Forelimb muscle (tissue), 1 donor: Measurements from ENCODE around the gene KCNH2. TPM values are rescaled to one million over a fixed set of nuclear protein-coding genes. Genes with fewer than 3 reads are reported as not detected.

Source experiments
- DNase-seq: peaks from one replicate; pipeline ENCODE4 v3.0.0-alpha.2; 2013; ENCODE audit warnings: low read depth
- polyA plus RNA-seq: library from polyadenylated mRNA; unstranded; fragments of 120-200 nt; gene quantifications from one replicate; pipeline ENCODE4 v1.2.1, GENCODE V29; 2013; ENCODE audit not compliant: insufficient read length

Gene KCNH2
- polyA plus RNA-seq, 1 donor: 24.5 TPM

DNA sequence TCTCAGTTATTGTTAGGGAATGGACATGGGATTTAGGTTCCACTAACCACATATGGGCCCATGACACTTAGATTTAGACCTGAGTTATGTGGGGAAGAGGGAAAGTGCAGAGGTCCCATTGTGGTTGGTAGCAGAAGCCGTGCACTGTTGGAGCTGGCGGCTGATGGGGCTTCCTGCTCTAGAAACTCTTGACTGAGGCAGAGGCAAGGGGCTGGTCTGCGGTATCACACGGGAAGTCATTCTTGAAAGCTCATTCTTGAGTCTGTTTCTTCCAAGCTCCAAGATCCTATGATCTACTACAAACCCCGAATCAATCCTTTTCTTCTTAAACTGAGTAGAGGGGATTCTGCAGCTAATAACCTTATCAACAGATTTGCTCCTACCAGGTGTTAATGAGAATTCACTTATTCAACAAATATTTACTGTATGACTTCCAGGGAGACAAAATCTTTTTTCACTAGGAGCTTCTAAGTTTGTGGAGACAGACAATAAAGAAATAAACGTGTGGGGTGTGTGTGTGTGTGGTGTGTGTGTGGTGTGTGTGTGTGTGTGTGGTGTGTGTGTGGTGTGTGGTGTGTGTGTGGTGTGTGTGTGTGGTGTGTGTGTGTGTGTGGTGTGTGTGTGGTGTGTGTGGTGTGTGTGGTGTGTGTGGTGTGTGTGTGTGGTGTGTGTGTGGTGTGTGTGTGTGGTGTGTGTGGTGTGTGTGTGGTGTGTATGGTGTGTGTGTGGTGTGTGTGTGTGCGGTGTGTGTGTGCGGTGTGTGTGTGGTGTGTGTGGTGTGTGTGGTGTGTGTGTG is 68.7 kb downstream of the KCNH2 start:
- no peak for DNase-seq

DNA sequence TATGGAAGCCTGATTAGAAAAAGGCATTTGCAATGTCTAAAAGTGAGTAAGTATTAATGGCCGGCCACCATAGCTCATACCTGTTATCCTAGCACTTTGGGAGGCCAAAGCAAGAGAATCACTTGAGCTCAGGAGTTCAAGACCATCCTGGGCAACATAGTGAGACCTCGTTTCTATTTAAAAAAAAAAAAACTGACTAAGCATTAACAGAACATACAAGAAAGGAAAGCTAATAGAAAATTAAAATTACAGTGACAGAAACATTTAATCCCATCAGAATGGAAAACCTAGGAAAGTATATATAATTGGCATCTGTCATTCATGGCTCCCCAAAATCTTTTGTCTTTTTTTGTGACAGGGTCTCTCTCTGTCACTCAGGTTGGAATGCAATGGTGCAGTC is 69.9 kb downstream of the KCNH2 start:
- DNase-seq: no peak

DNA sequence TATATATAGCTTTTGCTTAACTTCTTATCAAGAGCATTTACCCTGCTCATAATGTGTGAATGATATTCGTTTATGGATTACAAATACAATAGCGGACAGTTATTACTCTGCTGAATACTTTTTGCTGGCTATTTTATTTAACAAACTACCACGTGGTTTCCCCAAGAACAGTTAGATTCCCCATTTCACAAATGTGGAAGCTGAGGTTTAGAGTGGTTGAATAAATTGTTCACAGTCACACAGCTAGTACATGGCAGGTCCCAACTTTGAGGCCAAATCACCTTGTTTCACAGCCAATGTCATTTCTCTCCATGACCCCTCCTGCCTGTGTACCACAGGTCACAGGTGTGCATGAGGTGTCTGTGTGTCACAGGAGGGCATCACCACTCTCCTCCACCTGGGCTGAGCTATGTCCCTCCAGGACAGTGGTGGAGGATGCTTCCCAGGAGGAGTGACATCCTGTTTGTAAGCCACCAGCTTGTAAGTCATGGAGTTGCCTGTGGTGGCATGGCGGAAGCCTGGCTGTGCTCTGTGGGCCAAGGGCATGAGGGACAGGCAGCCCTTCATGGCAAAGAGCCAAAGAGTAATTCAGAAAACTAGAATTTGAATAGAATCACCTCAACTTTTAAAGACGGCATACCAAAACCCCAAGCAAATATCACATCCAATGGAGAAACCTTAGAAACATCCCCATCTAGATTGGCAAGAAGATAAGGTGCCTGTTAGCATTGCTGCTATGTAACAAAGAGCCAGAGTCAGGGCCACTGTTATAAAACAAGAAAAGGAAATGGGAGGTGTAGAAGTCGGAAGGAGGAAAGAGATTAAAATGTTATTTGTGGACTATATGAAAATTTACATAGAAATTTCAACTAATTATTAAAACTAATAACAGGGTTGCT is 73.9 kb downstream of the KCNH2 start:
- no peak for DNase-seq

DNA sequence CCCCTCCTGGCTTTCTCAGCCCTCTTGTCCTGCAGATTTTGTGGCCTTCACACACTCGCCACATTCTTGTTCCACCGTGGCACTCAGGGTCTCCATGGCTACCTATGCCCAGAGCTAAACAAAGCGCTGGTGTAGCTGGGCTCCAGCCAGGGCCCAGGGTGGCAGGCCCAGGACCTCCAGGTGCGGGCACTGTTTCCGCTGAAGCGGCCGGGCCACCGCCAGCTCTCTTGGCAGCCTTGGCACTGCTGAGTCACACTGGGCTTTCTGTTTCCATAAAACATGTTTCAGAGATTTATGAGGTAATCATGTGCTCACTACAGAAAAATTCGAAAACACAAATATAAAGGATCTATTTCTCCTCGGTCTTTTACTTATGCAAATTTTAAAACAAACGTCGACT is 74.5 kb downstream of the KCNH2 start:
- no peak for DNase-seq

DNA sequence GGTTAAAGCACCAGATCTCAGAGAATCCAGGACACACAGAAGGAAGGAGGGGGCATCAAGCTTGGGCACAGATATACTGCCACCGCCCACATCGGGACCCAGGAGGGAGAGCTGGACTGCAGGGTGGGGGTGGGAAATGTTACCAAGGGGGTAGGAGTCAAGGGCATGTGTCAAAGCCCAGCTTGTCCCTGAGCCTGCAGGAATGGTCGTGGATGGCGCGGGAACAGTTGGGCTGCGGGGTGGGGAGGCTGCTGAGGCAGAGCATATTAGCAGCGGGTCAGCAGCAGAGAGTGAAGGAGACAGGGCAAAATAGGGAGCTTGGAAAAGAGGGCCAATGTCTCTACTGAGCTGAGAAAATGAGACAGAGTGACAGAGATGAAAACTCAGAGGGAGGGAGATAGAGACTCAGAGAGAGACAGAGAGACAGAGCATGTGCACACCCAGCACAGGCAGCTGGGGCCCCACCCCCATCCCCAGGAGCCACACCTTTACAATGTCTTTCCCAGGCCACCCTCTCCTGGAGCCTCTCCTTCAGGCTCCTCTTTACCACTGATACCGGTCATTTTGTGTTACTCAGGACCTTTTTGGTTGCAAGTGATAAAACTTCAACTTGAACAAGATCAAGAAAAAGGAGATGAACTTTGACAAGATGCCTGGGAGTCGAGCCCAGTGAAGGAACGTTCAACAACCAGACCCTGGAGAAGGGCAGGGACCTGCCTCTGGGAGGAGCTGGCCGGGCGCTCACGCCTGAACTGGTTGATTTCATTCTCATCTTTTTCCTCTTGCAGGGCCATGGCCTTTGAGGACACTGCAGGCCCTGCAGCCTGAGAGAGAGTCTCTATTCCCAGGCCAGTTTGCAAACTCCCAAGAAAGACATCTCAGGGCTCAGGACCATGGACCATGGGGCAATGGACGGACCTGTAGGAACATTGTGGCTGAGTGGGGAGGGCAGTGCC is 75.8 kb downstream of the KCNH2 start:
- no peak for DNase-seq

DNA sequence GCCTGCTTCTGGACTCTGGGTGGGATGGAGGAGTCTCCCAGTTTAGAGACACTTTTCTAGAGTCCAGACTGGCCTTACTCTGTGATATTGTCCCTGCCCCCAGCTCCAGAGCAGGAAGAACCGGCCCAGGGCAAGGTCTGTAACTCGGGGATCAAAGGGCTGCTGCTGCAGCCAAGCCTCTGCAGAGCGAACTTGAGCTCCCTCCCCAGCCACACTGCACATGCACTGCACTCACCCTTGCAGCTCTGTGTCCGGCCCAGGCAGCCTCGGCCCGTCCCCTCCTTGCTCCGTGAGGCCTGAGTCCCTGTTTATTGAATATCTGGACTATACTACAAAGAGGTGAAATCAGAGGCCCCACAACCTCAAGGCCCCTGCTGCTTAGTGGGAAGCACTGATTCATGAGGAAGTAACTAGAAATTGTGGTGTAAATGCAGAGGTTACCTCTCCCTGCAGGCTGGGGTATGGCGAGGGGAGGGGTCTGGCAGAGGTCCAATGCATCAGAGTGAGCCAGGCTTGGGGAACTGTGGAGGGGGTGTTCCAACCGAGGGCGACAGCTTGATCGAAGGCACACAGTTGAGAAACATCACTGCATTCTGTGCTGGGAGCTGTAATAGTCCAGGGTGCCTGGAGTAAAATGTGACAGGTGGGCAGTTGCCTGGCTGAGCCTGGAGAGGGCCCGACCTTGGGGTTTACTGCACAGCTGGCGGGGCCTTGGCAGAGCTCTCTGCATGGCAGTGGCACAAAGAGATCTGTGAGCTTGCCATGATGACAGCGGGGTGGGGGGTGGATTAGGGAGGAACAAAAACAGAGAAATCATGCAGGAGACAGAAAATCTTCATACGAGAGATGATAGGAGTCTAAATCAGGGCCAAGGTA is 76.7 kb downstream of the KCNH2 start:
- DNase-seq: no peak

DNA sequence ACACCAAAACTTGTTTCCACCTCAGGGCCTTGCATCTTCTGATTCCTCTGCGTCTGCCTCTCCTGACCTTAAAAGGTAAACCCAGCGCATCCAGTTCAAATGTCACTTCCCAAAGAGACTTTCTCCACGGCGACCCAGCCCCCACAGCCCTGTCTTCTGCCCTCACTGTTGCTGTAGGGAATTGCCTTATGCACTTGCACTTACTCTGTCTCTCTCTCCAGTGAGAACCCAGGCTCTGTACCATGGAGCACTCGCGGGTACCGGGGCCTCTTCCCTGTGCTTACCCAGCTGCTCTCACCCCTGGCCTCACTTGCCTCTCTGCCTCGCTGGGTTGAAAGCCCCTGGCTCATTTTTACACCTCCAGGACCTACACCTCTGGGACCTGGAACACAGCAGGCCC is 77.4 kb downstream of the KCNH2 start:
- no peak for DNase-seq

DNA sequence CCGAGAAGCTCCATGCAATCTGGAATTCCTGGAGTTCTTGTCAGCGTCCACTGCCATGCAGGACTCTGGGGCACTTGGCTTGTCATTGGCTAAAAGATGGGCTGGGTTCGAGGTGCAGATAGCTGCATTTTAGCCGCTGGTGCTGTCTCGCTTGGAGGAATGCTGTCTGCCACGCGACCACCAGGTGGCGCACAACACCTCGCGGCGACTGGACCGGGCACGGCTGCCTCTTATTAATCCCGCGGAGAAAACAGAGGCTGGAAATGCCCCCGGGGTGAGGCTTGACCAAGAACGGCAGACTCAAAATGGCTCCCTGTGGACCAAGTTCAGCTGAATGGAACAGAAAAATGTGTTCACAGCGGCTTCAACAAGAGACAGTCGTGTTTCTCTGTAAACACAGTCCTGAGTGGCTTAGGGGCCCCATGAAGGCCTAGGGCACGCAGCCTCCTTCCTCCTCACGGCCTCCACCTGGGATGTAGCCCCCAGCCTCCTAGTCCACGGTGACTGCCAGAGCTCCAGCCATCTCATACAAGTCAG is 79.6 kb downstream of the KCNH2 start:
- no peak for DNase-seq

DNA sequence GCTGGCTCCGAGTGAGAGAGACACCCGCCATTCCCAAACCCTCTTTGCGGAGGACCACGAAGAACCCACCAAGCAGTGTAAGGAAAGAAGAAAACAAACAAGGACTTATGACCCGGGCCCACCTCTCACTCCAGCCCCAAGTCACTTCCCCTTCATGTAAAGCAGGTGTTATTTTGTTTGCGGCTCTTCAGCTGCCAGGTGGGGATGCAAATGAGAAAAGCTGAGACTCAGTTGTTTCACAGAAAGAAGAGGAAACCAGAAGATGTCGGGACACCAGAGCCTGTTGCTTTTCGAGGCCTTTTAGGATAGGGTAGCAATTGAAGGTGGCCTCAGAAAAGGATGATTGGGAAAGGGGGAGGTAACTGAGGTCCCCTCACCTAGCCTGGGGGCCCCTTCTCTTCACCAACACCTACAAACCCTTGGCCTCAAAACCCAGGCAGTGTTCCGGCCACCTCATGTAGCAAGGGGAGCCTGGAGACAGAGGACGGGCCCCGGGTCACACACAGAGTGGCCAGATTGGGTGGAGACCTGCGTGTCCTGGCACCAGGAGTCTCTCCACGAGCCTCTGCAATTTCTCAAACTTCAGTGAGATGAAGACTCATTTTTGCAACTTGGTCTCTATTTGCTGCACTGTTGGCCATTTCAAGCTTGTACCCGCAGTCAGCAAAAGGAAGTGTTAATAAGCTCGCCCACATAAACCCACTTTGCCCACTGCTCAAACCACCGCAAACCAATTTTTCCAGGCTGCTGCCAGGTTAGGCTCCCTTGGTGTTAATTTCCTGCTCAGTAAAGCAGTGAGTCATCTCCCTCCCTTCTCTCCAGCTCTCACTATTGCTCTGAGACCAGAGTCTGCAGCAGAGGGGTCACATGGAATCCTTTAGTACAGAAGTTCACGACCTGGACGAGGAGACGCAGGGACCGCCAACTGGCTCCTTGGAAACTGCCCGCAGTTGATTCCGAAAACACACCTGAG is 80.3 kb downstream of the KCNH2 start:
- DNase-seq: no peak

DNA sequence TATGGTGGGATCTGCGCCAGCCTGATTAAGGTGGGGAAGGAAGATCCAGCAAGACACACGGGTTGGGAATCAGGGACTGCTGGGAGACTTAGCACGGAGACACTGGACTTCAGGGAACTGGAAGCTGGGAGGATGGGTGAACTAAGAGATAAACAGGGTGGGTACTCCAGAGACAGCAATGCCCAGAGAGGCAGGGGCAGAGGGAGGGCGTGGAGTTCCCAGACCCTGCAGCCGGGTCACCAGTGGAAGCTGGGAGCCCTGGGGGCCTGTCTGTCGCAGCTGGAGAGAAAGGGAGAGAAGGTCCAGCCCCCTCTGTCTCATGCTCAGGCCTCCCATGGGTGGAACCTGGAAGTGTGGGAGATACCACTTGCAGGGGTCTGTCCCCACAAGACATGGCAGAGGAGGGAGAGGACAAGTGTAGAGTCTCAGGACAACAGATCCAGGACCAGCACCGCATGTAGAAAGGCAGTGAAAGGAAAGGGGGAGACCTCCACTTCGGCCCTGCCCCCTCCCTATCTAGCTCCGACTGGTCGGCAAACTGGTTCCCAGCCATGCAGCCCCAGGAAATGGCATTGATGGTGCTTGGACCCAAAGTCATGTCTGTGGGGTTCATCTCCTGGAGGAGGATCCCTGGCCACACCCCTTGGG is 81.4 kb downstream of the KCNH2 start:
- no peak for DNase-seq

DNA sequence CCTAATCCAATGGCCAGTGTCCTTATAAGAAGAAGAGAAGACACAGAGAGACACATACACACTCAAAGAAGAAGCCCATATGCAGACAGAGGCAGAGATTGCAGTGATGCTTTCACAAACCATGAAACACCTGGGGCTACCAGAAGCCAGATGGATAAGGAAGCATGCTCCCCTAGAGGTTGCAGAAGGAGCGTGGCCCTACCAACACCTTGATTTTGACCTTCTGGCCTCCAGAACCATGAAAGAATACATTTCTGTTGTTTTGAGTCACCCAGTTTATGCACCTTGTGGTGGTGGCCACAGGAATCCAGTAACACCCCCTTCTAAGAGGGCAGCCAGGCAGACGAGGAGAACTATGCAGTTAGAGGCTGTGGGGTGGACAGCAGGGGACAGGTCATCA is 82.3 kb downstream of the KCNH2 start:
- no peak for DNase-seq

Other genes starting within 250 kb of the KCNH2 start
- gene GIMAP5, start 240.9 kb downstream of the KCNH2 start, polyA plus RNA-seq: 7.7 TPM
- gene TMEM176B, start 178.0 kb downstream of the KCNH2 start, polyA plus RNA-seq: 14.4 TPM
- gene TMEM176A, start 177.6 kb downstream of the KCNH2 start, polyA plus RNA-seq: 14.3 TPM
- gene AOC1, start 125.8 kb downstream of the KCNH2 start, polyA plus RNA-seq: not detected
- 5.5 TPM for gene NOS3, start 12.7 kb upstream of the KCNH2 start, polyA plus RNA-seq
- gene ATG9B, start 46.2 kb upstream of the KCNH2 start, polyA plus RNA-seq: 0.73 TPM
- gene ABCB8, start 50.1 kb upstream of the KCNH2 start, polyA plus RNA-seq: 22.2 TPM
- gene ASIC3, start 70.2 kb upstream of the KCNH2 start, polyA plus RNA-seq: 6.8 TPM
- gene CDK5, start 79.6 kb upstream of the KCNH2 start, polyA plus RNA-seq: 9.1 TPM
- 55.9 TPM for gene SLC4A2, start 81.3 kb upstream of the KCNH2 start, polyA plus RNA-seq
- gene FASTK, start 102.5 kb upstream of the KCNH2 start, polyA plus RNA-seq: 67.0 TPM
- 41.6 TPM for gene TMUB1, start 105.2 kb upstream of the KCNH2 start, polyA plus RNA-seq
- 68.3 TPM for gene AGAP3, start 108.2 kb upstream of the KCNH2 start, polyA plus RNA-seq
- 3.1 TPM for gene GBX1, start 189.4 kb upstream of the KCNH2 start, polyA plus RNA-seq
- 6.2 TPM for gene ASB10, start 208.9 kb upstream of the KCNH2 start, polyA plus RNA-seq
- gene H2BK1, start 232.2 kb upstream of the KCNH2 start, polyA plus RNA-seq: not detected
- 17.4 TPM for gene ABCF2, start 248.9 kb upstream of the KCNH2 start, polyA plus RNA-seq